OCI-LY1 (cell line): ENCODE measurements around the gene RFX2.

ENCODE experiments used
- H2AFZ ChIP-seq: fragments of 200-600 bp; sonication (generic), shearing (Covaris generic); 2 replicates; pipeline ENCODE4 v1.6.0; 2014; ENCODE audit warnings: antibody characterized with exemption, mild to moderate bottlenecking, low read length
- H3F3A ChIP-seq: fragments of 200-600 bp; sonication (generic), shearing (Covaris generic); 2 replicates; pipeline ENCODE4 v1.6.0; 2014; ENCODE audit warnings: mild to moderate bottlenecking, antibody characterized with exemption, low read length, moderate library complexity; ENCODE audit not compliant: insufficient read depth
- H3K27ac ChIP-seq: fragments of 200-600 bp; sonication (generic); 2 replicates; pipeline ENCODE4 v1.5.1; 2014; ENCODE audit warnings: low read length, mixed run types, mild to moderate bottlenecking, low read depth; ENCODE audit not compliant: poor library complexity, severe bottlenecking
- H3K27me3 ChIP-seq: fragments of 200-600 bp; sonication (generic); 2 replicates; pipeline ENCODE4 v1.6.0; 2014; ENCODE audit warnings: antibody characterized with exemption, mild to moderate bottlenecking, low read length, moderate library complexity; ENCODE audit not compliant: insufficient read depth
- H3K36me3 ChIP-seq: fragments of 200-600 bp; sonication (generic); 2 replicates; pipeline ENCODE4 v1.6.1; 2014; ENCODE audit warnings: mild to moderate bottlenecking, antibody characterized with exemption, low read length, moderate library complexity, mixed read lengths; ENCODE audit not compliant: insufficient read depth
- H3K4me1 ChIP-seq: fragments of 200-600 bp; sonication (generic); 2 replicates; pipeline ENCODE4 v1.5.1; 2014; ENCODE audit warnings: mild to moderate bottlenecking, low read length, moderate library complexity; ENCODE audit not compliant: insufficient read depth, severe bottlenecking
- H3K4me2 ChIP-seq: fragments of 200-600 bp; sonication (generic), shearing (Covaris generic); 2 replicates; pipeline ENCODE4 v1.6.1; 2014; ENCODE audit warnings: low read length
- H3K4me3 ChIP-seq: fragments of 200-600 bp; sonication (generic); 2 replicates; pipeline ENCODE4 v1.5.1; 2014; ENCODE audit warnings: low read length, low read depth, mild to moderate bottlenecking, mixed read lengths; ENCODE audit not compliant: poor library complexity, severe bottlenecking
- H3K79me2 ChIP-seq: fragments of 200-600 bp; shearing (Covaris generic); 2 replicates; pipeline ENCODE4 v1.6.1; 2016; ENCODE audit warnings: mixed run types, low read length, mixed read lengths; ENCODE audit not compliant: insufficient read depth
- H3K9ac ChIP-seq: fragments of 200-600 bp; sonication (generic), shearing (Covaris generic); 2 replicates; pipeline ENCODE4 v1.6.1; 2014; ENCODE audit warnings: mild to moderate bottlenecking, low read length, mixed read lengths
- H3K9me2 ChIP-seq: fragments of 200-600 bp; sonication (generic), shearing (Covaris generic); 2 replicates; pipeline ENCODE4 v1.6.1; 2014; ENCODE audit warnings: low read depth, mild to moderate bottlenecking, low read length, mixed read lengths
- H3K9me3 ChIP-seq: fragments of 200-600 bp; shearing (Covaris generic); 2 replicates; pipeline ENCODE4 v1.6.1; 2014; ENCODE audit warnings: low read length, mixed read lengths
- H4K20me1 ChIP-seq: fragments of 200-600 bp; sonication (generic), shearing (Covaris generic); 2 replicates; pipeline ENCODE4 v1.6.0; 2016; ENCODE audit warnings: mild to moderate bottlenecking, low read length; ENCODE audit not compliant: insufficient read depth
- EZH2 ChIP-seq: fragments of 200-600 bp; sonication (generic), shearing (Covaris generic); IDR thresholded peaks from 2 replicates; pipeline ENCODE4 v1.8.0; 2017; ENCODE audit warnings: borderline replicate concordance, mixed run types, mild to moderate bottlenecking, antibody characterized with exemption, low read length, moderate library complexity, mixed read lengths
- TF ChIP-seq, protein P1 (sequence below): fragments of 200-600 bp; sonication (generic), shearing (Covaris generic); IDR thresholded peaks from 2 replicates; pipeline ENCODE4 v1.5.1; 2017; ENCODE audit warnings: mild to moderate bottlenecking, antibody characterized with exemption, low read length, moderate library complexity, mixed read lengths

The RFX2 gene

GRCh38 chr19:6048793-6049405, 61.4 kb downstream of the RFX2 start:
- no peak for TF ChIP-seq EZH2
- TF ChIP-seq, protein P1, sequence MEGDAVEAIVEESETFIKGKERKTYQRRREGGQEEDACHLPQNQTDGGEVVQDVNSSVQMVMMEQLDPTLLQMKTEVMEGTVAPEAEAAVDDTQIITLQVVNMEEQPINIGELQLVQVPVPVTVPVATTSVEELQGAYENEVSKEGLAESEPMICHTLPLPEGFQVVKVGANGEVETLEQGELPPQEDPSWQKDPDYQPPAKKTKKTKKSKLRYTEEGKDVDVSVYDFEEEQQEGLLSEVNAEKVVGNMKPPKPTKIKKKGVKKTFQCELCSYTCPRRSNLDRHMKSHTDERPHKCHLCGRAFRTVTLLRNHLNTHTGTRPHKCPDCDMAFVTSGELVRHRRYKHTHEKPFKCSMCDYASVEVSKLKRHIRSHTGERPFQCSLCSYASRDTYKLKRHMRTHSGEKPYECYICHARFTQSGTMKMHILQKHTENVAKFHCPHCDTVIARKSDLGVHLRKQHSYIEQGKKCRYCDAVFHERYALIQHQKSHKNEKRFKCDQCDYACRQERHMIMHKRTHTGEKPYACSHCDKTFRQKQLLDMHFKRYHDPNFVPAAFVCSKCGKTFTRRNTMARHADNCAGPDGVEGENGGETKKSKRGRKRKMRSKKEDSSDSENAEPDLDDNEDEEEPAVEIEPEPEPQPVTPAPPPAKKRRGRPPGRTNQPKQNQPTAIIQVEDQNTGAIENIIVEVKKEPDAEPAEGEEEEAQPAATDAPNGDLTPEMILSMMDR: peak; percentile 83
- Histone ChIP-seq H3F3A (no peaks in the 10 kb centered on the region), H3K9ac (no peak overlapping the region), H3K79me2 (no peaks in the 10 kb centered on the region), H3K9me3 (no peaks in the 10 kb centered on the region), H3K9me2 (no peaks in the 10 kb centered on the region), H4K20me1 (no peaks in the 10 kb centered on the region), H3K4me2 (no peak overlapping the region), H2AFZ (no peak overlapping the region), H3K36me3 (no peaks in the 10 kb centered on the region), H3K27ac (no peak overlapping the region), H3K4me1 (no peaks in the 10 kb centered on the region), H3K27me3 (no peaks in the 10 kb centered on the region), H3K4me3 (no peak overlapping the region)

DNA sequence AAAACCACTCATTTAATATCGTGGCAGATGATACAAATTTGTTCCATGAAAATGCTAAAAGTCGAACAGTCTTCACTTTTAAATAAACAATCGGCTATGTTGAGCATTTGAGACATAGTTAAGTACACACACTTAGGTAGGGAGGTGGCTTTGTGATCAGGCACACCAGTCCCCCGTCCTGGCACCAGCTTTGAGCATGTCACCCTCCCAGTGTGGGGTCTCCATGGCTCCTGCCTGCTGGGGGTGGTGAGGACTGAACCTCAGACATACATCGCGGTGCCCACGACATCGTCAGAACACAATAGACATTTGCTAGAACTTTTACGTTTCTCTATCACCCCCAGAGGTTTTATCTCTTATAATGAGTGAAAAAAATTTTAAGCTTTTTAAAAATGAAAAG, 62.0 kb downstream of the RFX2 start:
- Histone ChIP-seq H3K9ac (no peak overlapping the region), H3K27ac (no peak overlapping the region), H3K4me1 (no peaks in the 10 kb centered on the region), H3K4me3 (no peak overlapping the region), H2AFZ (no peak overlapping the region), H3K4me2 (no peak overlapping the region), H3F3A (no peaks in the 10 kb centered on the region), H3K9me3 (no peaks in the 10 kb centered on the region), H3K36me3 (no peaks in the 10 kb centered on the region), H3K27me3 (no peaks in the 10 kb centered on the region), H3K9me2 (no peaks in the 10 kb centered on the region), H3K79me2 (no peaks in the 10 kb centered on the region), H4K20me1 (no peaks in the 10 kb centered on the region)
- TF ChIP-seq EZH2: no peak

DNA sequence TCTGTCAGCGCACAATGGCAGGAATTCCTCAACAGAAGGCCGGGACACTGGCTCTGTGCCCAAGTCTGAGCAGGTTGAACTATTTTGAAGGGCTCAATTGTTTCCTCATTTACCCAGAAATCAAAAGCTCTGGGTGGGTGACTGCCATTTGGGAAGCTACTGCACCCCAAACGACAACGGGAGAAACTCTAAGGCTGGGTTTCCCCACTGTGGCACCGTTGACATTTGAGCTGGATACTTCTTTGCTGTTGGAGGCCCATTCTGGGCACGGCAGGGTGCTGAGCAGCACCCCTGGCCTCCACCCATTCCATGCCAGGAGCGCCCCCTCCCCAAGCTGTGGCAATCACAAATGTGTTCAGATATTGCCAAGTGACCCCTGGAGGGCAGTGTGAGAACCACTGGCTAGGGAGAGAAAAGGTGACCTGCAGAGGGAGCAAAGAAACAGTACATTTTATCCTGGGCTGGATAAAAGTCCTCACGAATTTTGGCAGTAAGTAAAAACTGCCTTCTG, 62.5 kb downstream of the RFX2 start:
- no peaks in the 10 kb centered on the region for H3K9me3 ChIP-seq
- H3K27ac ChIP-seq: no peak overlapping the region
- H2AFZ ChIP-seq: no peak overlapping the region
- no peaks in the 10 kb centered on the region for H3K9me2 ChIP-seq
- no peaks in the 10 kb centered on the region for H3K27me3 ChIP-seq
- H3F3A ChIP-seq: no peaks in the 10 kb centered on the region
- no peaks in the 10 kb centered on the region for H3K36me3 ChIP-seq
- H3K79me2 ChIP-seq: no peaks in the 10 kb centered on the region
- no peaks in the 10 kb centered on the region for H4K20me1 ChIP-seq
- no peak for TF ChIP-seq EZH2
- TF ChIP-seq, protein P1: peak; percentile 69
- no peak overlapping the region for H3K4me3 ChIP-seq
- H3K9ac ChIP-seq: no peak overlapping the region
- H3K4me2 ChIP-seq: no peak overlapping the region
- no peaks in the 10 kb centered on the region for H3K4me1 ChIP-seq

DNA sequence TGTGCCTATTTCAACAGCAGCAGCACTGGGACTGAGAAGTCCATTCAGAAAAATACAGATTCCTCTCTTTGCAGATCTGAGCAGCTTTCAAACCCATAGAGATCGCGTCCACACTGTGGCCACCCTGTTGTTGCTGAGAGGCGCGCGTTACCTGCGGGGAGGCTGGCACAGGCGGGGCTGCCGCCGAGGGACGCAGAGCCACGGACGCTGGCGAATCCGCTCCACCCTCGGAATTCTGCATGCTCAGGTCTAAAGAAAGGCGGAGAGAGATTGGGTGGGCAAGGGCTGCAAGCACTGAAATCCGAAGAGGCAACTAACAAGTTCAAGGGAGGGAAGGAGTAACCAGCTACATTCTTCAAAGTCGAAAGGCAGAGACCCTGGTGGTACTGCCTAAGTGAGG, 63.0 kb downstream of the RFX2 start:
- Histone ChIP-seq H3K27ac (no peak overlapping the region), H3K4me3 (no peak overlapping the region), H3K79me2 (no peaks in the 10 kb centered on the region), H3F3A (no peaks in the 10 kb centered on the region), H3K9me3 (no peaks in the 10 kb centered on the region), H4K20me1 (no peaks in the 10 kb centered on the region), H3K27me3 (no peaks in the 10 kb centered on the region), H3K9ac (no peak overlapping the region), H2AFZ (no peak overlapping the region), H3K4me1 (peaks cover 3% of the 10 kb centered on the region), H3K9me2 (no peaks in the 10 kb centered on the region), H3K4me2 (no peak overlapping the region), H3K36me3 (no peaks in the 10 kb centered on the region)
- TF ChIP-seq EZH2: no peak
- TF ChIP-seq, protein P1: no peak
